AG04449 (cell line): ENCODE data around the gene PSENEN.
A peak's percentile ranks its signal among the peaks of the same experiment; 100 is the strongest.

Experiments used
- CTCF ChIA-PET: fragments of 350-600 bp; formaldehyde crosslinking; extraction: SDS; loops from one replicate; lab custom pipeline; 2021; ENCODE audit warnings: antibody characterized with exemption; lab: Yijun Ruan, JAX
- POLR2A ChIA-PET: fragments of 400-600, 350-600 bp; formaldehyde crosslinking; extraction: SDS; loops from one replicate; lab custom pipeline; 2020; ENCODE audit warnings: antibody characterized with exemption, inconsistent platforms; lab: Yijun Ruan, JAX
- DNase-seq: peaks from one replicate; pipeline ENCODE4 v3.0.0-alpha.2; 2010; ENCODE audit warnings: low read depth, low spot score
- H3K4me3 ChIP-seq: 2 replicates; pipeline ENCODE4 v1.5.1; 2011; ENCODE audit warnings: low read depth, mild to moderate bottlenecking, control low read depth, low read length
- CTCF ChIP-seq: IDR thresholded peaks from one replicate; pipeline ENCODE4 v1.5.1; 2011; ENCODE audit warnings: mild to moderate bottlenecking, moderate library complexity, low read length, control low read depth, inconsistent platforms; ENCODE audit not compliant: insufficient read depth; ENCODE audit errors: missing control alignments

Gene PSENEN

GRCh38 chr19:35739275-35740107 is 6.0 kb upstream of the PSENEN start:
- H3K4me3 ChIP-seq: peak overlapping the region; percentile 69
- ChIA-PET CTCF (interaction anchor here (0.9 to 1.4 kb wide), 4 partner anchors 9 to 80 kb away, joined by 3 to 4 read pairs (median 3); partner anchors contain the start of gene LIN37), POLR2A (interaction anchor here (0.8 to 1.7 kb wide), 4 partner anchors 9 to 17 kb away, joined by 3 to 6 read pairs (median 6); partner anchors contain the start of genes HSPB6 and LIN37)
- no peak for TF ChIP-seq CTCF
- no peak for DNase-seq

- TF ChIP-seq CTCF: no peak
- POLR2A ChIA-PET: interaction anchor here (0.7 to 1.7 kb wide), 6 partner anchors 8 to 191 kb away, joined by 3 to 6 read pairs (median 5); partner anchors contain the start of genes HSPB6 and LIN37
- H3K4me3 ChIP-seq: peak overlapping the region; percentile 69
- DNase-seq: no peak
- CTCF ChIA-PET: interaction anchor here (0.9 to 1.4 kb wide), 5 partner anchors 8 to 79 kb away, joined by 3 to 4 read pairs (median 3); partner anchors contain the start of gene LIN37
These were observed 5.4 kb upstream of the PSENEN start for GRCh38 chr19:35740108-35740422.

- CTCF ChIA-PET: interaction anchor here (0.8 to 1.4 kb wide), 6 partner anchors 8 to 78 kb away, joined by 3 to 4 read pairs (median 3); partner anchors contain the start of gene LIN37
- TF ChIP-seq CTCF: peak; percentile 13
- POLR2A ChIA-PET: interaction anchor here (0.7 to 1.7 kb wide), 7 partner anchors 8 to 191 kb away, joined by 3 to 6 read pairs (median 5); partner anchors contain the start of genes HSPB6 and LIN37
These were observed 4.8 kb upstream of the PSENEN start for GRCh38 chr19:35740423-35741202.

GRCh38 chr19:35741203-35741515 is 4.3 kb upstream of the PSENEN start:
- TF ChIP-seq CTCF: no peak
- no peak for DNase-seq
- peak overlapping the region; percentile 69 for H3K4me3 ChIP-seq
- ChIA-PET CTCF (interaction anchor here (0.8 to 1.4 kb wide), 4 partner anchors 10 to 20 kb away, joined by 3 to 4 read pairs (median 4); no protein-coding TSS in a partner anchor), POLR2A (interaction anchor here (0.9 to 1.2 kb wide), 4 partner anchors 7 to 190 kb away, joined by 4 to 6 read pairs (median 5); partner anchors contain the start of genes HSPB6 and LIN37)

More at GRCh38 chr19:35740423-35741202, 4.8 kb upstream of the PSENEN start:
- H3K4me3 ChIP-seq: peak overlapping the region; percentile 69
- peak; percentile 51 for DNase-seq

GRCh38 chr19:35742121-35742724 is 3.2 kb upstream of the PSENEN start, which contains the start of gene IGFLR1:
Gene IGFLR1 (minus strand): TSS chr19:35742452. CDS start chr19:35741180, 1,272 bp downstream.
- ChIA-PET POLR2A (interaction anchor here (0.8 kb wide), 1 partner anchor 40 kb away, joined by 3 read pairs; no protein-coding TSS in a partner anchor), CTCF (interaction anchor here (1.3 kb wide), 1 partner anchor 49 kb away, joined by 4 read pairs; no protein-coding TSS in a partner anchor)
- no peak for DNase-seq
- no peak for TF ChIP-seq CTCF
- peak within 1 kb of the TSS; percentile 69; the same call in 1 of the 2 replicates for H3K4me3 ChIP-seq
